GM10266 (cell line): ENCODE data around the gene TCF7L2.

Source experiments
- DNase-seq: peaks from one replicate; pipeline ENCODE4 v3.0.0; 2012; ENCODE audit errors: extremely low spot score
- CTCF ChIP-seq: IDR thresholded peaks from 2 replicates; pipeline ENCODE4 v1.5.1; 2012; ENCODE audit warnings: mild to moderate bottlenecking, low read depth; ENCODE audit not compliant: control insufficient read depth, insufficient read depth; ENCODE audit errors: missing control alignments

The TCF7L2 gene

GRCh38 chr10:113165673-113166072, 215.6 kb downstream of the TCF7L2 start:
- no peak for DNase-seq
- no peak for TF ChIP-seq CTCF

- no peak for DNase-seq
- TF ChIP-seq CTCF = no peak
Observed at GRCh38 chr10:113167702-113168101, 217.7 kb downstream of the TCF7L2 start.

- TF ChIP-seq CTCF = no peak
- no peak for DNase-seq
Observed at GRCh38 chr10:113168584-113168983, 218.5 kb downstream of the TCF7L2 start.

GRCh38 chr10:113169111-113169510, 219.1 kb downstream of the TCF7L2 start:
- no peak for DNase-seq
- TF ChIP-seq CTCF = no peak

GRCh38 chr10:113169853-113170460, 219.9 kb downstream of the TCF7L2 start:
- no peak for TF ChIP-seq CTCF
- DNase-seq = peak; percentile 27

- no peak for TF ChIP-seq CTCF
- DNase-seq = no peak
Observed at GRCh38 chr10:113171662-113172061, 221.6 kb downstream of the TCF7L2 start.

- DNase-seq = no peak
- no peak for TF ChIP-seq CTCF
Observed at GRCh38 chr10:113175176-113175575, 225.1 kb downstream of the TCF7L2 start.
